Measurements from ENCODE around the gene ABCC8. TPM values are rescaled to one million over a fixed set of nuclear protein-coding genes. Genes with fewer than 3 reads are reported as not detected.

ABCC8 gene
- total and polyA plus RNA-seq, 5 experiments from 2014 or later, result not detected

DNA sequence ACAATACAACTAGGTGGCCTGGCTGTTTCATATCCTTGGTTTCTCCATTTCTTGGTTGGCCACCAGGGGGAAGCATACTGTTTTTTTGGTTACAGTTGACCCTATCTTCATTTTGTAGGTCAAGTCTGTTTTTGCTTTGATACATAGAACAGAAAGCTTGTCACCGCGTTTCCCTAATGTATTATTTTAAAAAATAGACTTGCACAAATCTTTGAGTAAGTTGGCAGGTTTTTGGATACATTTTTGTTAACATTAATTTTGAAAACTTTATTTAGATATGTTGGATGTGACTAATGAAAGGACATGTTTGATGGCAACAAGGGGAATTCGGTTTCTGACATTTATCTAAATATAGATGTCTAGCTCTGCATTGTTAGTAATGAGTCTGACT, 122.0 kb downstream of the ABCC8 start:
- Mint-ChIP-seq H3K4me1 (peaks cover 13 to 33% (median 29%) of the 10 kb centered on the region in 4 donors), H3K27me3 (no peaks in the 10 kb centered on the region), H3K4me3 (peak overlapping the region; percentile 80 to 99 (median 95)), H3K9me3 (peaks cover 0 to 4% (median 0%) of the 10 kb centered on the region in 9 donors), H3K36me3 (peaks cover 0 to 7% (median 3%) of the 10 kb centered on the region in 3 donors), H3K27ac (peak overlapping the region in 8 of 10 donors; percentile 8 to 90 (median 77))
- POLR2A ChIA-PET, result interaction anchor here (0.6 to 3.0 kb wide), 4 partner anchors 68 to 277 kb away, joined by 3 to 17 read pairs (median 4); partner anchors contain the start of genes NUCB2 and RPS13
- ATAC-seq (no peak), DNase-seq (peak in 9 of 10 donors; percentile 26 to 77 (median 56))

DNA sequence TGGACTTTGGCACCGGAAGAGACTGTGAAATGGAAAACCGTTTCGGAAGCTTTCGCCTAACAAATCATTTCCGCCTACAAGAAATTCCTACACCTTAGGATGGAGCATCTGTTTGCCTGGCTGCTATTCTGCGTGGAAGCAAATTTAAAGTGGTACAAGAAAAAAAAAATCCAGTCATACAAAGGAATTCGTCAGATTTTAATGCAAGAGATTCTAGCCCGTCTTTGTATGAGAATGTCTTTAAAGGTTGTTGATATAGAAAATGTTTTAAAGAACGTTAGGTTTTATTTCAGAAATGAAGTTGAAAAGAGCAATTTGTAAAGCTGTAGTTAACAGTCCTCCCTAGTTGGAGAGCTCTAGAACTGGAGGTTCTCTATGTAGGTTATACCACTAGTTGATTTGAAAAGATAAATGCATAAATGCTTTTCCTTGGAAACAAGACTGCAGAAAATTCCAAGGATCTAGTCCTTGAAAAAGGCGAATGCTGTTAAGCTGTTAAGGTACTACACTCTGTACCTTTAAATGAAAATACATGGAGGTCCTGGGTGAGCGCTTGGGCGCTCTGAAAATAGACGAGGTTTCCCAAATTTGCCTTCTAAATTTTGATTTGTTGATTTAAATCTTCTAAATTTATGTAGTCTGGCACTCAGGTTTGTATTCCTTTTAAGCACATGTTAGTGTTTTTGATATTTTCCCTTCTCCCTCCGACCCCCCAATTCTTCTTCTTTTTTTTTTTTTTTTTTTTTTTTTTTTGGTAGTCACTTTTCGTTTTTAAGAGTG, 122.6 kb downstream of the ABCC8 start:
- DNase-seq, result peak in 2 of 10 donors; percentile 4 to 19
- Mint-ChIP-seq H3K27me3 (no peaks in the 10 kb centered on the region), H3K27ac (peak overlapping the region; percentile 55 to 96 (median 82)), H3K4me3 (peak overlapping the region; percentile 86 to 99 (median 95)), H3K36me3 (peaks cover 0 to 5% (median 2%) of the 10 kb centered on the region in 3 donors), H3K9me3 (peaks cover 0 to 2% (median 0%) of the 10 kb centered on the region in 9 donors), H3K4me1 (peaks cover 13 to 33% (median 29%) of the 10 kb centered on the region in 4 donors)
- POLR2A ChIA-PET, result interaction anchor here (0.7 to 3.0 kb wide), 6 partner anchors 20 to 616 kb away, joined by 3 to 17 read pairs (median 4); partner anchors contain the start of genes C11orf58, NUCB2 and RPS13
- no peak for ATAC-seq

DNA sequence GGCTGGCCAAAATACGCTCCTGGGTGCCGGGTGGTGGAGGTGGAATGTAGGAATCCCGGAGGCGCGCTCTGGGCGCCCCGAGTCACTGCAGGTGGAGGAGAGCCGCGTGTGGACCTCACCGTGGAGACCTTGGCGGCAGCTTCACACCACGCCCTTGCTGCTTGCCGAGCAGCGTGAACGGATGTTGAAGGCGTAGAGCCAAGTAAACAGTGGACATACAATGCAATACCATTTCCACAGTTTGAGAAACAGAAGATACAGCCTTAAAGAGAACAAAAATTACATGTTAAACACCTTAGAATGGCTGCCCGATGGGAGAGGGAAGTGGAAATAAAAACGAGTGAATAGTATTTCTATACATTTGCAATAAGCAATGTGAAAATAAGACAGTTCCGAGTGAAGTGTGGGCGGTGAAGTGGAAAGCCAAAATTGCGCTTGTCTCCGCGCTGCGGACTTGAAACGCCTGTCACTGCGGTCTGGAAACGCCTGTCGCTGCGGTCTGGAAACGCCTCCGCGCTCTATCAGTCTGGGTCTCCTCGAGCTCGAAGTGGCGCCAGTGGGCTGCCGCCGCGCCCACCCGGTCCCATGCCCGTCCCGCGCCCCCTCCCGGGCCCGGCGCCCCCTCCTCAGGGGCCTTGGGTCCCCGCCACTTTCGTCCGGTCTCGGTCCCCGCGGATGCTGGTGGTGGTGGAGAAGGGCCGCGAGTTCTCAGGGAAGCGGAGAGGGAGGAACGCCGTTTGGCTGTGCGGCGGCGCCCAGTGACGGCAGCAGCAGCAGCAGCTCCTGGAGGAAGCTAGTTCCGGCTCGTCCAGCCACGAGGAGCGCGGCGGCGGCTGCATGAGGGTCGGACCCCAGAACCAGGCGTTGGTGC, 123.5 kb downstream of the ABCC8 start:
- peak; percentile 37 to 54 for ATAC-seq
- Mint-ChIP-seq H3K27ac (peak overlapping the region; percentile 77 to 96 (median 92)), H3K9me3 (peaks cover 0 to 2% (median 0%) of the 10 kb centered on the region in 9 donors), H3K36me3 (peaks cover 0 to 3% (median 0%) of the 10 kb centered on the region in 3 donors), H3K27me3 (no peaks in the 10 kb centered on the region), H3K4me3 (peak overlapping the region; percentile 86 to 99 (median 95)), H3K4me1 (peaks cover 13 to 31% (median 29%) of the 10 kb centered on the region in 4 donors)
- peak; percentile 30 to 66 (median 52) for DNase-seq
- POLR2A ChIA-PET, result interaction anchor here (0.7 to 3.0 kb wide), 6 partner anchors 18 to 615 kb away, joined by 3 to 17 read pairs (median 4); partner anchors contain the start of genes C11orf58, NUCB2 and RPS13

DNA sequence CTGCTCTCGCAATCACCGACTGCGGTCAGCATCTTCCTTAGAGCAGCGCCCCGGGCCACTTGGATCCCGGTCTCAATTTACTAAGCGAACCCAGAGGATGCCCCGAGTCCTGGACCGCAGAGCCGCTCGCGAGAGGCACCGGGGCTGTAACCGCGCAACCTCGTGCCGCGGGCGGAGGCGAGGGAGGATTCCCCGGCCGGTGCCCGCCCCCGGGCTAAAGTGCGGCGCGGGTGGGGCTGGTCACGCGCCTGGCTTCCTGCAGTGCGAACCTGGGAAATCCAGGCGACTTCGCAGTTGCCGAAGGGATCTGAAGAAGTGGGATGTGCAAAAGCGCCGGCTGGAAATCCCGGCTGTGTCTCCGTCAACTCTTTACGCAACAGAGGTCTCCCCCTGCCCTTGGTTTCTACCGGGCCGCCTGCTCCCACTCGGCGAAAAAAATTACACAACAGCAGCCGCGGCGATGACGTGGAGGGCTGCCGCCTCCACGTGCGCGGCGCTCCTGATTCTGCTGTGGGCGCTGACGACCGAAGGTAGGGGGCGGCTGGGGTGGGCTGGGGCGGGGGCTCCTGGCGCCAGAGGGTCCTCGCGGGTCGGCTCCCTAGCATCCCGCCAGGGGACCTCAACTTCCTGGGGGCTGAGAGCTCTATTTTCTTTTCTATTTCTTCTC, 125.0 kb downstream of the ABCC8 start, which contains the start of gene NCR3LG1:
Gene NCR3LG1, plus strand, starts transcription at position 291 of the 667 bp plus-strand sequence. Its CDS starts 170 bp downstream, at position 461.
- H3K27ac Mint-ChIP-seq, result peak within 1 kb of the TSS; percentile 75 to 96 (median 92)
- POLR2A ChIA-PET, result interaction anchor here (0.7 to 3.0 kb wide), 2 partner anchors 75 to 106 kb away, joined by 4 to 17 read pairs; partner anchors contain the start of gene NUCB2
- H3K4me1 Mint-ChIP-seq, result peaks cover 13 to 29% (median 28%) of the 10 kb centered on the region in 4 donors
- peak within 1 kb of the TSS; percentile 86 to 99 (median 95) for H3K4me3 Mint-ChIP-seq
- peaks cover 0 to 2% (median 0%) of the 10 kb centered on the region in 3 donors for H3K36me3 Mint-ChIP-seq
- peaks cover 0 to 2% (median 0%) of the 10 kb centered on the region in 9 donors for H3K9me3 Mint-ChIP-seq
- ATAC-seq, result peak; percentile 65 to 76
- DNase-seq, result peak; percentile 45 to 80 (median 70)
- no peaks in the 10 kb centered on the region for H3K27me3 Mint-ChIP-seq

DNA sequence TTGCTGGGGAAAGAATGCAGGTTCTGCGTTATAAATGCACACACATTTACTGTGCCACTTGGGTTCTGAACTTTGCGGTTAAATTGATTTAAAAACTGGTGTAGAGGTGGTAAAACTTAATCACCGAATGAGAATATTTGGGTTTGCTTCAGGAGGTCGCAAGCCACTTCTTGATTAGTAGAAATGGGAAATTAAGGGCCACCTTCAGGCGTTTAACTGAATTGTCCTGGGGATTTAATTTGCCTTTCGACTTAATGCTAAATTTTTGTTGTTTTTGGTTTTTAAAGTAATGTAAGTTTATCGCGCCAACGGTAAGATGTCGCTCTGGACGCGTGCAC, 125.5 kb downstream of the ABCC8 start:
- Mint-ChIP-seq H3K4me1 (peaks cover 13 to 29% (median 28%) of the 10 kb centered on the region in 4 donors), H3K4me3 (peak overlapping the region; percentile 86 to 99 (median 95)), H3K9me3 (no peaks in the 10 kb centered on the region), H3K36me3 (peaks cover 0 to 2% (median 0%) of the 10 kb centered on the region in 3 donors), H3K27me3 (no peaks in the 10 kb centered on the region), H3K27ac (peak overlapping the region; percentile 47 to 96 (median 87))
- ATAC-seq (no peak), DNase-seq (no peak)
- POLR2A ChIA-PET, result no interaction called here

DNA sequence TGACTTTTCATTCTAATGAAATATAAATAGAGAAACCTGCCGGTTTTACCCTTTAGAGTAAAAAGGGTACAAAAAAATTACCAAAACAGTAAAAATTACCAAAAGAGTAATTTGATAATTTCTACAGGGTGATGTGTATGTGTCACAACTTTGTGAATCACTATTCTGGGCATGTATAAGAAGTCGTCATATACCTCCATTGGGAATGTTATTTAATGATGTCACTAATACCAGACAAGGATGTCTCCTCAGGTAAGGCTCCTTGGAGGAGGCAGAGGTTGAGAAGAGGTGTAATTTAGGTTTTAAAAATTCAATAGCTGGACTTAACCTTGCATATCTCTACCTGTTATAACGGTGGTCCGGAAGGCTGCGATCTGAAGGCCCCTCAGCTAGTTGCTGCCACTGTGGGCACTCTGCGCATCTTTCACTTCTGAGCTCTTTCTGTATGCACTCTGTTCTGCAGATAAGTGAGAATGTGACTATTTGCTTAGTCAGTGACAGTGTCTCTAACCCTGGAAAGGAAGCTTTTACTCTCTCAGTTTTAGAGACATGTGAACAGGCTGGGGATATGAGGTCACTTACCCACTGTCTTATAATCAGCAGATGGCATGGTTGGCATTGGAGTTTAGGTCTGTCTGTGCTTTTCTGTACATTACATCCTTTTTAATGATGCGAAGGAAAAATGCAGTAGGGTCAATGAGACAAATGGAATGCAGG, 126.0 kb downstream of the ABCC8 start:
- no peaks in the 10 kb centered on the region for H3K9me3 Mint-ChIP-seq
- DNase-seq, result no peak
- H3K4me3 Mint-ChIP-seq, result peak overlapping the region; percentile 86 to 99 (median 95)
- peaks cover 13 to 29% (median 28%) of the 10 kb centered on the region in 4 donors for H3K4me1 Mint-ChIP-seq
- no peak for ATAC-seq
- POLR2A ChIA-PET, result no interaction called here
- peaks cover 0 to 2% (median 0%) of the 10 kb centered on the region in 3 donors for H3K36me3 Mint-ChIP-seq
- peak overlapping the region in 9 of 10 donors; percentile 14 to 93 (median 85) for H3K27ac Mint-ChIP-seq
- no peaks in the 10 kb centered on the region for H3K27me3 Mint-ChIP-seq

DNA sequence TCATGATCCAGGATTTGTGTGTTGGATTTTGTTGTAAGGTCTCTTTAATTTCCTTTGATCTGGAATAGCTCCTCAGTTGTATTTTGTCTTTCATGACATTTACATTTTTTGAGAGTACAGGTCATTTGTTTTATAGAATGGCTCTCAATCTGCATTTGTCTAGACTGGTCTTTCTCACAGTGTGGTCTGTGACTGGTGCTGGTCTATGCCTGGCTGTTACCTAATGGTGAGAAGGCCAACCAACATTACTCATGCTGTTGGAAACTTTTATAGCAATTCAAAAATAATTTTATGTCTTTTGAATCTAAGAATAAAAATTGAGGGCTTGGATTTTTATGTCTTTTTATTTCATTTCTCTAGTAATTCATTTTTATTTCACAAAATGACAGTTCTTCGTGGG, 129.0 kb downstream of the ABCC8 start:
- Mint-ChIP-seq H3K27me3 (no peaks in the 10 kb centered on the region), H3K4me3 (no peak overlapping the region), H3K27ac (peak overlapping the region in 2 of 10 donors; percentile 37 to 49), H3K9me3 (no peaks in the 10 kb centered on the region), H3K4me1 (peaks cover 8 to 25% (median 14%) of the 10 kb centered on the region in 4 donors), H3K36me3 (peaks cover 0 to 16% (median 0%) of the 10 kb centered on the region in 3 donors)
- ATAC-seq (no peak), DNase-seq (no peak)
- POLR2A ChIA-PET, result interaction anchor here (0.7 kb wide), 1 partner anchor 14 kb away, joined by 4 read pairs; no protein-coding TSS in a partner anchor

DNA sequence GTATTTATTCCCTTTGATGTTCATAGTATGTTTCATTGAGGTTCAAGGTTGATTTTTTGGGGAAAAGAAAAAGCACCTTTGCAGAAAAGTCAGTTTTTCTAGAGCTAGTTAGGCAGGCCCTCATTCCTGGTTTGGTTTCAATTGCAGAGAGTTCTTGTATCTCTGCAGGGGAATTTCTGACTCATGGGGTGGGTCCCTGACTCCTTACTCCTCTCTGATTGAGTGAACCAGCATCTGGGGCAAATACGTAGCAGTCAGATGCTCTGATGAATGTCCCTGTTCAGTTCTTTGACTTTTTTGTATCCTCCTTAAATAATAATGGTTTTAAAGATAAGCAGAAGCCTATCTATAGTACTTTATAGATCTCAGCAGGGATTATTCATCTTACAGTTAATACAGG, 132.7 kb downstream of the ABCC8 start:
- DNase-seq, result no peak
- ATAC-seq, result no peak
- H3K36me3 Mint-ChIP-seq, result peaks cover 0 to 30% (median 2%) of the 10 kb centered on the region in 3 donors
- H3K27me3 Mint-ChIP-seq, result no peaks in the 10 kb centered on the region
- peaks cover 0 to 11% (median 6%) of the 10 kb centered on the region in 4 donors for H3K4me1 Mint-ChIP-seq
- no peak overlapping the region for H3K4me3 Mint-ChIP-seq
- no peaks in the 10 kb centered on the region for H3K9me3 Mint-ChIP-seq
- peak overlapping the region in 4 of 10 donors; percentile 20 to 55 (median 47) for H3K27ac Mint-ChIP-seq
- POLR2A ChIA-PET, result no interaction called here

DNA sequence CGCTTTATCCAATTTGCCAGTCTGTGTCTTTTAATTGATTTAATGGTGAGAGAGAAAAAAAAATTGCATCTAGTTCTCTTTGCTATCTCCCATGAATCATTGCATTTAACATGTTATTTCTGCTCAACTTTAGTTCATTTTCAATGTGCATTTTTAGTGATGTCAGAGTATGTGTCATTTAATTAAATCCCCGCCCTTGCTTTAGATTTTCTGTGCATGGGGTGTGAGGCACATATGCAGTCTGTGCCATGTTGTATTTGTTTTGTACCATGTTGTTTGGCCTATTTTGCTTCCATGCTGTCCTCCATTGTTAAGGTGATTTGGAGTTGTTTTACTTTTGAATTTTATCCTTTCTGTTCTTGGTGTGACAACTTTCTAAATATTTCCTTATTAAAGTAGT, 133.4 kb downstream of the ABCC8 start:
- peaks cover 0 to 30% (median 2%) of the 10 kb centered on the region in 3 donors for H3K36me3 Mint-ChIP-seq
- H3K27ac Mint-ChIP-seq, result peak overlapping the region in 1 of 10 donors; percentile 55
- POLR2A ChIA-PET, result no interaction called here

More for the DNA sequence above, 133.4 kb downstream of the ABCC8 start:
- H3K27me3 Mint-ChIP-seq, result no peaks in the 10 kb centered on the region
- ATAC-seq (no peak), DNase-seq (no peak)
- H3K4me3 Mint-ChIP-seq, result no peak overlapping the region
- peaks cover 0 to 11% (median 6%) of the 10 kb centered on the region in 4 donors for H3K4me1 Mint-ChIP-seq
- H3K9me3 Mint-ChIP-seq, result no peaks in the 10 kb centered on the region
